Heart left ventricle (tissue), 16 donors: ENCODE measurements around the gene NKX6-1. TPM values are rescaled to one million over a fixed set of nuclear protein-coding genes. Genes with fewer than 3 reads are reported as not detected.

Source experiments
- ATAC-seq, 4 donors: fragments of 200-7000 bp; cut with Tn5 transposase; one replicate each; pipeline ENCODE4 v1.9.1; 2020 to 2022; ENCODE audit warnings: moderate library complexity in 4 of 4, mild to moderate bottlenecking in 3 of 4, moderate number of reproducible peaks in 1 of 4
- DNase-seq, 5 donors: peaks; one replicate each; pipeline ENCODE4 v3.0.0-alpha.2; 2020
- H3K27ac ChIP-seq, 12 donors: fragments of 200-600 bp; sonication (generic) in 4 of 12; one replicate each; pipeline versions ENCODE4 v1.5.0 to v1.8.0; 2016 to 2022; ENCODE audit warnings: mild to moderate bottlenecking in 2 of 12
- H3K27me3 ChIP-seq, 9 donors: fragments of 200-600 bp; sonication (generic) in 2 of 9; one replicate each; pipeline versions ENCODE4 v1.5.1 to v1.8.0; 2016 to 2022; ENCODE audit warnings: mild to moderate bottlenecking in 3 of 9
- H3K36me3 ChIP-seq, 9 donors: fragments of 200-600 bp; sonication (generic) in 2 of 9; one replicate each; pipeline versions ENCODE4 v1.5.0 to v1.8.0; 2018 to 2022; ENCODE audit warnings: mild to moderate bottlenecking in 2 of 9
- H3K4me1 ChIP-seq, 12 donors: fragments of 200-600 bp; sonication (generic) in 4 of 12; one replicate each; pipeline versions ENCODE4 v1.5.0 to v1.8.0; 2016 to 2022; ENCODE audit warnings: mild to moderate bottlenecking in 3 of 12
- H3K4me3 ChIP-seq, 12 donors: fragments of 200-600 bp; sonication (generic) in 4 of 12; one replicate each; pipeline versions ENCODE4 v1.5.0 to v1.8.0; 2017 to 2022; ENCODE audit warnings: mild to moderate bottlenecking in 9 of 12, moderate library complexity in 4 of 12
- H3K9me3 ChIP-seq, 12 donors: fragments of 200-600 bp; sonication (generic) in 4 of 12; one replicate each; pipeline versions ENCODE4 v1.5.0 to v1.8.0; 2016 to 2022; ENCODE audit warnings: mild to moderate bottlenecking in 1 of 12
- CTCF ChIP-seq, 12 donors: fragments of 200-600 bp; sonication (generic) in 4 of 12; IDR thresholded peaks; one replicate each; pipeline versions ENCODE4 v1.5.0 to v1.8.0; 2018 to 2022; ENCODE audit warnings: antibody characterized with exemption in 12 of 12, mild to moderate bottlenecking in 5 of 12
- POLR2A ChIP-seq, 2 donors: fragments of 450-650 bp; IDR thresholded peaks; one replicate each; pipeline ENCODE4 v1.6.1; 2017; ENCODE audit warnings: antibody characterized with exemption in 2 of 2, mild to moderate bottlenecking in 2 of 2, moderate library complexity in 2 of 2
- WGBS, 4 donors: extraction: QIAGEN DNeasy Blood & Tissue Kit in 2 of 4; methylation state at CpG; one replicate each; pipeline versions ENCODE4 v1.1.5 to v1.1.7; 2013 to 2018; 5-methylcytosine and 5-hydroxymethylcytosine counted together
- intact Hi-C, 10 donors: fragments of 100-400 bp; cut with DNase I; formaldehyde crosslinking; loops; one replicate each; pipeline versions ENCODE4 v1.11.1 to v1.14.2; 2022
- polyA plus RNA-seq, 2 donors: library from polyadenylated mRNA; stranded (reverse); fragments of 200-250 nt; gene quantifications; one replicate each; pipeline ENCODE4 v1.2.3, GENCODE V29; 2013
- total RNA-seq, 9 donors: library from RNA; depleted of rRNA in 2 of 9; stranded (reverse); fragments of >200 nt in 2 of 9; fragmentation: NEBNext Ultra II Directional in 3 of 9; extraction: Animal tissue kit (Norgen Biotek cat#: 25700) in 3 of 9; gene quantifications; one replicate each; pipeline versions ENCODE4 v1.1.0 to v1.2.4, GENCODE V29; 2016 to 2023
- donor health status: ischemic (EF 13 %, LVEDD 7.1; RV severe dilation, severe dysfunction).
- donor health status: healthy with polysubstance abuse.
- donor health status: DM: no; HTN: yes; CAD: no.
- donor health status: DM: no; HTN: no; CAD: no.
- donor health status: ischemic (EF 25% LVEDD 6.9; RV normal size, moderate dysfunction).
- donor health status: ischemic (EF 25% LVEDD 5.7; RV mildly dilated, moderate dysfunction).
- donor health status: healthy.
- donor health status: DM: yes; HTN: yes; CAD: no.
- donor health status: ischemic (EF 35%, LVEDD 5.7; RV mildly dilated, moderate dysfunction).
- donor health status: nonischemic (EF 11% LVEDD 7.7; RV severe dilation, severe dysfunction).
- donor health status: DM: yes; HTN: yes; CAD: no.
- donor health status: PGD.
- donor health status: ischemic (EF 29% LVEDD 5.4; RV normal size, mild dysfunction).
- donor health status: nonischemic (EF 23%, LVEDD 6.1; RV moderate dilation, normal function).

Gene NKX6-1
- total and polyA plus RNA-seq, 11 donors, result 0.32 TPM; not detected in 10

DNA sequence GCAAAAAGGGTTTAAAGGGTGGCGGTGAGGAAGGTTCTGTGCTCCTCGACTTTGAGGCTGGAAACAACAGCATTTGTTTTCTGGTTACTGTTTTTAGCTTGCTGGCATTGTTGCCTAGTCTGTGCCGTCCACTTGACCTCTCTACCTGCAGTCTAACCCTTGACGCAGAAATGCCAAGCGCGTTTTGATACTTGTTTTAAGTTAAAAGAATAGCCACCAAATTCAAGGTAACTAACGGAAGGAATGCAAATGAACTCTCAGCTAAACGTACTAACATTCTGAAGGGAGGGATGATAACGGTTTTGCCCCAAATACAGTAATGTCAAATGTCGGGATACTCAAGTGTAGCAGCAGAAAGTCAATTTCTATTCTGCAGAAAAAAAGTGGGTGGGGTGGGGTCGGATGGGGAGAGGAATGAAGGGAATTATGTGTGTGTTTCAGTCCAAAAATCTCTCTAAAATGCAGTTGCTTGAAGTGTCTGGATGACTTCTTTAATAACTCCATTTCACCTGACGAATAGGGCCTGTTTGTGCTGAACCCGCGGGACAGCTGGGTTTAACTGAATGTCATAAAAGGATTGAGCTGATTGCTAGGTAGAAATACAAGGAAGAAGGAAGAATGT, 3.4 kb upstream of the NKX6-1 start:
- ATAC-seq (no peak), DNase-seq (no peak)
- WGBS, 4 donors, result 12 to 17% (median 14%) methylated on average over 14 of the region's 14 CpGs
- no peaks in the 10 kb centered on the region for H3K9me3 ChIP-seq
- no peak overlapping the region for H3K4me3 ChIP-seq
- intact Hi-C loops, result loop anchor here (2.0 to 10.0 kb wide), 7 partner anchors 728 to 998 kb away; no protein-coding TSS in a partner anchor
- H3K4me1 ChIP-seq, result peaks cover 0 to 27% (median 17%) of the 10 kb centered on the region in 12 donors
- peaks cover 61 to 100% (median 95%) of the 10 kb centered on the region in 9 donors for H3K27me3 ChIP-seq
- H3K36me3 ChIP-seq, result no peaks in the 10 kb centered on the region
- no peak for TF ChIP-seq CTCF (IDR thresholded peaks at IDR 0.05)
- TF ChIP-seq POLR2A (IDR thresholded peaks at IDR 0.05), result no peak
- no peak overlapping the region for H3K27ac ChIP-seq

DNA sequence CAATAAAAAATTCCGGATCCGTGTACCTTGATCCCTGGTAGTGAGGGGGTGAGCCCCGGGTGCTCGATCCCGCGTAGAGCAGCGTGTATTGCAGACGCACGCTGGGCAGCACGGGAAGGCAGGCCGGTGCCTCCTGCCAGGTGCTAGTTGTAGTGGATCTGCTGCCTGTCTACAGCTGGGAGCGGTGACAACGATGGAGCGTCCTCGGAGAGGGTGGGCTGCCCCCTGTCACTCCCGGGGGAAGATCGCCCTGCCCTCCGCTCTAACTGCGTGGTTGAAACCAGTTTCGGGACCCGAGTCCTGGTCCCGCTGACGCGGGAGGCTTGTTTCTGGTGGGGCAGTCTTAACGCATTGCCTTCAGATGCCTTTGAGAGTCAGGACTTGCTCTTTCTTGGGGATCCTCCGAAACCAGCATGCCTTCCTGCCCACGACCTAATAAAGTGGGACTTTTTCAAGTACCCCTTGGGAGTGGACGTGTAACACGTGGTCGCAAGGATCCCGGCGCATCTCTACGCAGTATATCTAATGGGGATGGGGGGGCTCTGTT, 2.7 kb upstream of the NKX6-1 start:
- H3K9me3 ChIP-seq, result no peaks in the 10 kb centered on the region
- no peaks in the 10 kb centered on the region for H3K36me3 ChIP-seq
- intact Hi-C loops, result loop anchor here (2.0 to 10.0 kb wide), 7 partner anchors 727 to 997 kb away; no protein-coding TSS in a partner anchor
- H3K4me1 ChIP-seq, result peaks cover 0 to 34% (median 18%) of the 10 kb centered on the region in 12 donors
- ATAC-seq (no peak), DNase-seq (no peak)
- TF ChIP-seq POLR2A (IDR thresholded peaks at IDR 0.05) (no peak), CTCF (IDR thresholded peaks at IDR 0.05) (no peak)
- WGBS, 4 donors, result 2 to 6% (median 4%) methylated on average over 19 to 33 of the region's 33 CpGs
- no peak overlapping the region for H3K27ac ChIP-seq
- H3K4me3 ChIP-seq, result no peak overlapping the region
- peaks cover 67 to 100% (median 99%) of the 10 kb centered on the region in 9 donors for H3K27me3 ChIP-seq

DNA sequence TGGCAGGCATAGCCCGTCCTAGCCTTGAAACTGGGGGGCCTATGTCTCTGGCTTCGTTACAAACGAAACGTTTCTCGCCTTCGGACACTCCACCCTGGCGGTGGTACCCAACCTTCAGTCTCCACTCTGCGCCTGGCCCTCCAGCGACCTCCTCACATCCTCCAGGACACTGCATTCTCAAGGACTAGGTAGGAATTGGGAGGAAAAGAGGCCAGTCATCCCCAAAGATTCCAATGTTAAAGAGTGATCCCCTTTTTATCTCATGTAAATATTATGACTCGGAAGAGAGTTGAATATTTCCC, 2.1 kb upstream of the NKX6-1 start:
- DNase-seq (no peak), ATAC-seq (no peak)
- peaks cover 74 to 100% (median 99%) of the 10 kb centered on the region in 9 donors for H3K27me3 ChIP-seq
- H3K27ac ChIP-seq, result no peak overlapping the region
- WGBS, 4 donors, result 2 to 4% (median 4%) methylated on average over 10 of the region's 10 CpGs
- no peaks in the 10 kb centered on the region for H3K36me3 ChIP-seq
- no peak overlapping the region for H3K4me3 ChIP-seq
- H3K9me3 ChIP-seq, result no peaks in the 10 kb centered on the region
- no peak for TF ChIP-seq CTCF (IDR thresholded peaks at IDR 0.05)
- TF ChIP-seq POLR2A (IDR thresholded peaks at IDR 0.05), result no peak
- intact Hi-C loops, result loop anchor here (5.0 to 10.0 kb wide), 6 partner anchors 726 to 996 kb away; no protein-coding TSS in a partner anchor
- peaks cover 0 to 40% (median 18%) of the 10 kb centered on the region in 12 donors for H3K4me1 ChIP-seq

GRCh38 chr4:84500386-84501201, 1.5 kb upstream of the NKX6-1 start:
- DNase-seq, result no peak
- H3K4me1 ChIP-seq, result peaks cover 0 to 40% (median 18%) of the 10 kb centered on the region in 12 donors
- intact Hi-C loops, result loop anchor here (5.0 to 10.0 kb wide), 6 partner anchors 726 to 996 kb away; no protein-coding TSS in a partner anchor

More at GRCh38 chr4:84500386-84501201, 1.5 kb upstream of the NKX6-1 start:
- no peaks in the 10 kb centered on the region for H3K36me3 ChIP-seq
- H3K27ac ChIP-seq, result no peak overlapping the region
- H3K4me3 ChIP-seq, result no peak overlapping the region
- H3K9me3 ChIP-seq, result no peaks in the 10 kb centered on the region
- 11 to 15% (median 12%) methylated on average over 22 of the region's 22 CpGs for WGBS, 4 donors
- H3K27me3 ChIP-seq, result peaks cover 78 to 100% (median 99%) of the 10 kb centered on the region in 9 donors
- no peak for TF ChIP-seq CTCF (IDR thresholded peaks at IDR 0.05)
- no peak for TF ChIP-seq POLR2A (IDR thresholded peaks at IDR 0.05)
- ATAC-seq, result no peak
